Stimulated activated CD4-positive, alpha-beta T cell treated with anti-CD3 and anti-CD28 coated beads, Interleukin-2, amount 100 ng/mL, for 4 hours (primary cell): ENCODE results near the gene CCDC187.

Experiments used
- DNase-seq: peaks from one replicate; pipeline ENCODE4 v3.0.0-alpha.2; 2020; ENCODE audit warnings: low read depth

Gene CCDC187

DNA sequence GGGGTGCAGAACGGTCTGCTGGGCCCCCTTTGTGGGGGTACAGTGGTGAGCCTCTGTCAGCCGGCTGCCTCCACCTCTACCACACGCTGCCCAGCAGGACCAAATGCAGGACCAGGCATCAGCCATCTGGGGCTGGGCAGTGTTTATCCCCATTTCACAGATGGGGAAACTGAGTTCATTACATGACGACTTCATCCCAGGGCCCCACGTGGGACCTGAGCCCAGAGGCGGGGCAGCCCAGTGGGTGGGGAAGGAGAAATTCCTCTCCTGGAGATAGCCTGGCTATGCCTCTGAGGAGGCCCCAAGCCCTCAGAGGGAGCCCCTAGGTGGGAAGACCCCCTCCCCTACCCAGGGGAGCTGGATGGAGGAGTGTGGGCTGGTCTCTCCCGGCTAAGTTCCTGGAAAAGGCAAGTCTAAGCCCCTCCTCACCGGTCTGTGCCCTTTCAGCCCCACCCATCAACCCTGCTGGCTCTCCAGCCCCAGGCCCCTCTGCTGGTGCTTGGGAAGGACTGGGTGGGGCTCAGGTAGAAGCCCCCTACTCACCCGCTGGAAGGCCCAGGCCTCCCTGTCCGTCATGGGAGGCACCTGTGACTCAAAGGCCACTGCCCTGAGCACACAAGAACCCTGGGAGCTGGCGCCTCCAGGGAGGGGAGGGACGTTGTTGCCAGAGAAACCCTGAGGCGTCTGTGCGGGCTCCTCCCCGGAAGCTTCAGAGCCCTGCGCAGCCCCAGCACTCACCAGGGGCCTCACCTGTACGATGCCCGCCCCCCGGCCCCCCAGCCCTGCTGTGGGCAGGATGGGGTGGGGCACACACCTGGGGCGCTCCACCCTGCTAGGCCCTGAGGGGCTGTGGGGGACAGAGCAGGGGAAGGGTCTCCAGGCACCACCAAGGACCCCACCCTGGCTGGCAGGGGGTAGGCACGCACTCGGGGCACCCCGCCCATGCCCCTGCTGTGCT lies 7.4 kb upstream of the CCDC187 start:
- no peak for DNase-seq

DNA sequence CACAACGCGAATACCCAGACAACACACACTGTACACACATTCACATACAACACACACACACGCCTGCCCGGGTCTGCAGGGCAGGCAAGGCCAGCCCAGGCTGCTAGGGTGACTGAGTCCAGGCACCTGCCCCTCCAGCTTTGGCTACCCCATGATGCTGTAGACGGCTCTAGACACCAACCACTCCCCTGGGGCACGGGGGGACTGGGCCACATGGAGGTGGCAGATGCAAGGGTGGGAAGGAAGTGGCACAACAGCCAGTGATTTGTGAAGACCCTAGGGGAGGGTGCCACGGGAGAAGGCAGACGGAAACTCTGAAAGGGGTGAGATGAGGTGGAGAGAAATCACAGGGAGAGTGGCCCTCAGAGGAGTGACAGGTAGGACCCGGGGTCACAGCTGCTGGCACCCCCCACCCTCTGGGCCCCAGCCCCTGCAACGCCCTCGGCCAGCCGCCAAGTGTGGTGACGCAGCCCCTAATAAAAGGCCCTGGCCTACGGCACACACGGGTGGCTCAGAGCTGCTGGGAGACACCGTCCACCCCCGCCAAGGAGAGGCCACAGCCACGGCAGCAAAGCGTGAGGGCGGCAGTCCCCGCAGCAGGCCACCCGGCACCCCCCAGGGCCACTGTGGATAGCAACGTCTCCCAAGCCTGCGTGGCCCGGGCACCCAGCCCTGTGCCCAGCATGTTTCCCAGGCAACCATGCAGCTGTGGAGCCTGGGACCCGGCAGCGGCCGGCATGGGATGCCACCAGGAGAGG lies 6.6 kb upstream of the CCDC187 start:
- DNase-seq = no peak

- no peak for DNase-seq
Measured at GRCh38 chr9:136309806-136310220, 5.9 kb upstream of the CCDC187 start.

GRCh38 chr9:136309101-136309801 lies 5.4 kb upstream of the CCDC187 start:
- DNase-seq = no peak

- DNase-seq = no peak
Measured at GRCh38 chr9:136308702-136309053, 4.8 kb upstream of the CCDC187 start.

- no peak for DNase-seq
Measured at GRCh38 chr9:136308006-136308701, 4.3 kb upstream of the CCDC187 start.

GRCh38 chr9:136307215-136307750 lies 3.4 kb upstream of the CCDC187 start:
- no peak for DNase-seq

DNA sequence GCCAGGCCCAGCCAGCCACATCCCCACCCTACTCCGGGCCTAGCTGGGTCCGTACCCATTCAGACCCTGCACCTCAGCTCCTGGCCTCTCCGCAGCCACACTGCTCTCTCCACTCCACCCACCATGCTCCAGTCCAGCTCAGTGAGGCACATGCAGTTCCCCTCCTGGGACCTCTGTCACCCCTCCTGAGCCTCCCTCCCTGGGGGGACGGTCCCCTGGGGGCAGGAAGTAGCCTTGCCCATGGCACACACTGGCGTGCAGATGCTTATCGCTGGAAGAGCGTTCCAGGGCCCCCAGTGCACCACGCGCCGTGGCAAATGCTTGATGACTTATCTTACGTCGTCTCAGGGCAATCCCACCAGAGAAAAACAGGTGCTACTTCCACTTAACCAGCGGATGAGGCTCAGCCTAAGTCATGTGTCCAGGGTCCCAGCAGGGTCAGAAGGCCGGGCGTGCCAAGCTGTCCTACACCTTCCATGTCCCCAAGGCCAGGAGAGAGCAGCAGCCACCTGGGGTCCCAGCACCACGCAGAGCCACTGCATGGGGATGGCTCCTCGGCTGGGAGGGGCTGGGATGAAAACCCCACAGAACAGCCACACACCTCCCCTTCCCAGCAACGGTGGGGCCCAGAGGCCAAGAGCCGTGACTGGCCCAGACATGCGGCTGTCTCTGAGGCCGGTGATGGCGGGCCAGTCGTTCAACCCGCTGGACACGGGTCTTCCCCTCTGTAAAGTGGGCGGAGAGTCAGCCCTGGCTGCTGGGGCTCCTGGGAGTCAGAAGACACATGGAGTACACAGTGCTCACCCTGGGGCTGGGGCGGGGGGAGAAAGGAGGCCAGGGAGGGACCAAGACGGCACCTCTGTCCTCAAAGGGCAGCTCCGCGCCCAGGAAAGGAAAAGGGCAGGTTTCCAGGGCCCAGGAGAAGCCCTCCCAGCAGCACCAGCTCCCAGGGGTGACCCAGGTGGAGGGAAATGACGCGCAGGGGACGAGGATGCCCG lies 2.6 kb upstream of the CCDC187 start:
- DNase-seq = no peak

DNA sequence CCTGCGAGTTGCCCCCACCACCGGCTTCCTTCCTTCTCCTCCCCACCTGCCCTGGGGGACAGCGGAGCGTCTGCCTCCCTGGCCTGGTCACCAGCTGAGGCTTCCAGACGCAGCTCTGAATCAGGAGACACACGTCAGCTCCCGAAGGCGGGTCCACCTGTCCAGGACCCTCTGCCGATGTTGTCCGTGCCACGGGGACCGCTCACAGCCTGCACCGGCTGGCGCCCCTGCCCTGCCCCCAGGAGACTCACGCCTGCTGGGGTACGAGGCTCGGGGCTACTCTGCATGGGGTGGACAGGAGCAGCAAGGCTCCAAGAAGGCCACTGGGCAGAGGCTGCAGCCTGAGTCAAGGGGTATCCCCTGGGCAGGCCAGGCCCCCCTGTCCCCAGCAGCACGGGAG lies 1.9 kb upstream of the CCDC187 start:
- DNase-seq = no peak

GRCh38 chr9:136304981-136305380 lies 1.1 kb upstream of the CCDC187 start:
- DNase-seq = no peak

DNA sequence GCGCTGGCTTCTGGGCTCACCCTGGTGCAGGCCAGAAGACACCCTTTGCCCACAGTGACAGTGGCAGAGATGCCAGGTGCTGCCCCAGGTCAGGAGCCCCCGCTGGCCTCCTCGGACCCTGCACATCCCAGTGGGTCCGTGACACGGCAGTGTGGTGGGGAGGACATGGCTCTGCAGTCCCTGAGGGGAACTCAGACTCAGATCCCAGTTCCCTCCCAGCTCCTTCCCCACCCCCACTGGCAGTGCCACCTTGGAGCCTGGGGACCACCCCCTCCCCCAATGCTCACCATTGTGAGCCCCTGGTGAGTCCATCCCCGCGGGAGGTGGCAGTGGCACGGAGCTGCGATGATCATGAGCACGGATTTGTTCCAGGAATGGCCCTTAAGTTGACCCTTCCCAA lies 562 bp upstream of the CCDC187 start:
- DNase-seq = no peak

DNA sequence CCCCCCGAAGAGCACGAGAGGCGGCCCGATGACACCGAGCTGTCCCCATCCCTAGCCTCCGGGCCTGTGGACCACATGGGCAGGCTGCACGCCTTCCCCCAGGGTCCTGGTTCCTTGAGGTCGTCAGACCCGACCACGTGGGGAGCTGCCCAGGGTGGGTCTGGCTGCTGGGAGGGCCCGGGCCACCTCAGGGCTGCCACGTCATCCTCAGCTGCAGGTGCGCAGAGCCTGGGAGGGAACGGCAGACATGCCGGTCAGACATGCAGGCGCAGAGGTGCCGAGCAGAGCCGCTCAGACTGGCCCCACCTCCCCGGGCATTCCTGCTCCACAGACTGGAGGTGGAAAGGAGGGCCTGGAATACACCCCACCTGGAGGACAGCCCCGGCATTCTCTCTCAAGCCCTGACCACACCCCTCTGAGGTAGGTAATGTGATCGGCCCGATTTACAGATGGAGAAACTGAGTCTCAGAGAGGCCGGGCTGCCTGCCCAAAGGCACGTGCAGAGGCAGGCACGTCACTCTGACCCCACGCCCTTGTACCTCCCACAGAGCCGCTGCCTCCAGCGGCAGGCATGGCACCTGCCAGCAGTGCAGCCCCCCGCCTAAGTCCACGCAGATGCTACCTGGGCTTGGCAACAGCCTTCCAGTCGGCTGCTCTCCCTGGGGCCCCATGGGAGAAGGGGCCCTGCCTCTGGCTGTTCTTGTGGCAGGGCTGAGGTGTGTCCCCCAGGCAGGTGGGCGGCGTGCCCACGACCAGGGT lies 649 bp downstream of the CCDC187 start:
- no peak for DNase-seq

- no peak for DNase-seq
Measured at GRCh38 chr9:136302527-136302926, 1.4 kb downstream of the CCDC187 start.

DNA sequence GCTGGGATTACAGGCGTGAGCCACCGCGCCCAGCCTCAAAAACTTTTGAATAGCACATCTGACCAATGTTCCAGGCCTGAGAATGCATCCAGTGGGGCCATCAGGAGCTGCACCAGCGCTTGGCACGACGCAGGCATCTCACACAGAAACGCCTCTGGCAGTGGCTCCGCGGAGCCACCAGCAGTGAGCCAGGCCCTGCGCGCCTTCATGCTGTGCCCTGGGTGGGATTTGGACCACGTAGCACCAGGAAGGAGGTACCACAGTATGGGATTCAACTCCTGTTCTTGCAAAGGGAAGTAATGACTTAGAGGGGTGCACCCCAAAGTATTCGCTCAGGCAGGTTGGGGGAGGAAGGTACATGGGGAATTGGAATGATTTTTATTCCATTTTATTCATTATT lies 3.0 kb downstream of the CCDC187 start:
- DNase-seq = no peak

- DNase-seq = no peak
Measured at GRCh38 chr9:136300016-136300545, 3.8 kb downstream of the CCDC187 start.

GRCh38 chr9:136299541-136299940 lies 4.4 kb downstream of the CCDC187 start:
- DNase-seq = no peak

GRCh38 chr9:136299116-136299515 lies 4.8 kb downstream of the CCDC187 start:
- DNase-seq = no peak

GRCh38 chr9:136297766-136298735 lies 5.8 kb downstream of the CCDC187 start:
- DNase-seq = no peak
